ENCODE data around the gene HINT3. TPM values are rescaled to one million over a fixed set of nuclear protein-coding genes. Genes with fewer than 3 reads are reported as not detected.

HINT3 gene
- total RNA-seq, 1 donor from 2014 or later, result 17.4 TPM

DNA sequence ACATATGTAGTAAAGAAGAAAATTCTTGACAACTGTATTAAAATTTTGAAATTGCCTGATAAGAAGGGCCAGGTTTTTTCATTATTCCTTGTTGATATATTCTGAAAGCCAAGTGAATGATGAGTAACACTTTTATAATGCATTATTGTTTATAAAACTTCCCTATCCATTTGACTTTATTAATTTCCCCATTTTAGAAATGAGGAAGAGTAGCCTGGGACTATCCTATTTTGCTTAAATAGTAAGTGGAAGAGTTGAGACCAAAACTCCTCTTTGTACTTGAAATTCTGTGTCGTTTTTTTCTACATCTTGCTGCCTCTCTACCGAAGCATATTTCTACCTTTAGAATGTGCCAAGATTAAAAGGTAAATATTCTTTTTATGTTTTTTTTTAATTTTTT is 69.4 kb downstream of the HINT3 start:
- Mint-ChIP-seq H3K27me3 (ENCODE audit: low read depth) (no peaks in the 10 kb centered on the region), H3K4me3 (no peak overlapping the region), H3K36me3 (ENCODE audit: low read depth) (peaks cover 23% of the 10 kb centered on the region), H3K27ac (ENCODE audit: unreplicated experiment) (no peak overlapping the region), H3K4me1 (peaks cover 10% of the 10 kb centered on the region), H3K9me3 (no peaks in the 10 kb centered on the region)
- TF ChIP-seq, protein P1, sequence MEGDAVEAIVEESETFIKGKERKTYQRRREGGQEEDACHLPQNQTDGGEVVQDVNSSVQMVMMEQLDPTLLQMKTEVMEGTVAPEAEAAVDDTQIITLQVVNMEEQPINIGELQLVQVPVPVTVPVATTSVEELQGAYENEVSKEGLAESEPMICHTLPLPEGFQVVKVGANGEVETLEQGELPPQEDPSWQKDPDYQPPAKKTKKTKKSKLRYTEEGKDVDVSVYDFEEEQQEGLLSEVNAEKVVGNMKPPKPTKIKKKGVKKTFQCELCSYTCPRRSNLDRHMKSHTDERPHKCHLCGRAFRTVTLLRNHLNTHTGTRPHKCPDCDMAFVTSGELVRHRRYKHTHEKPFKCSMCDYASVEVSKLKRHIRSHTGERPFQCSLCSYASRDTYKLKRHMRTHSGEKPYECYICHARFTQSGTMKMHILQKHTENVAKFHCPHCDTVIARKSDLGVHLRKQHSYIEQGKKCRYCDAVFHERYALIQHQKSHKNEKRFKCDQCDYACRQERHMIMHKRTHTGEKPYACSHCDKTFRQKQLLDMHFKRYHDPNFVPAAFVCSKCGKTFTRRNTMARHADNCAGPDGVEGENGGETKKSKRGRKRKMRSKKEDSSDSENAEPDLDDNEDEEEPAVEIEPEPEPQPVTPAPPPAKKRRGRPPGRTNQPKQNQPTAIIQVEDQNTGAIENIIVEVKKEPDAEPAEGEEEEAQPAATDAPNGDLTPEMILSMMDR (conservative IDR thresholded peaks at IDR 0.05), result no peak
- no peak for DNase-seq (ENCODE audit: low read depth, low spot score)

DNA sequence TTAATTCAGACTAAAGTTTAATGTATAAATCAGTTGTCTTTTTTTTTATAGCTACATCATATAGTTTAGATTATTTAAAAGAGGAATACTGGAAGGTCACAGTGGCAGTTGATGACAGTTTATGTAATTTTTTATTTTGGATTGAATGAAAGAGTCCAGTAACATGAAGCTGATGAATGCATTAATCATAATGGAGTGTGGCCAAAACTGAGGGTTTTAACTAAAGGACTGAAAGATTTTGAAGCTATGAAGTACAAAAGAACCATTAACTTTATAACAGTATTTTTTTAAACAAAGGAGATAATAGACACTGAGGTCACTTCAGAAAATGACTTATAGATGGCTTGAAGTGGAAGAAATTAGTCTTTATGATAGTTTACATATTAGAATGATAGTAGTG is 71.0 kb downstream of the HINT3 start:
- Mint-ChIP-seq H3K4me1 (peaks cover 10% of the 10 kb centered on the region), H3K9me3 (no peaks in the 10 kb centered on the region), H3K27me3 (ENCODE audit: low read depth) (no peaks in the 10 kb centered on the region), H3K4me3 (no peak overlapping the region), H3K36me3 (ENCODE audit: low read depth) (peaks cover 10% of the 10 kb centered on the region), H3K27ac (ENCODE audit: unreplicated experiment) (no peak overlapping the region)
- TF ChIP-seq, protein P1 (conservative IDR thresholded peaks at IDR 0.05), result no peak
- DNase-seq (ENCODE audit: low read depth, low spot score), result no peak

Other genes starting within 250 kb of the HINT3 start
- gene HEY2, start 207.1 kb upstream of the HINT3 start, total RNA-seq, result 10.8 and 11.6 TPM in 2 replicates
- gene NCOA7, start 165.8 kb upstream of the HINT3 start, total RNA-seq, result 11.0 and 11.2 TPM in 2 replicates
- gene TRMT11, start 29.8 kb downstream of the HINT3 start, total RNA-seq, result 25.6 and 31.0 TPM in 2 replicates